Thymus (tissue), 11 donors: Measurements from ENCODE around the gene DZIP3. TPM values are rescaled to one million over a fixed set of nuclear protein-coding genes. Genes with fewer than 3 reads are reported as not detected.

Experiments
- DNase-seq, 9 donors: peaks; one replicate each; pipeline ENCODE4 v3.0.0-alpha.2; 2013; ENCODE audit warnings: low spot score in 9 of 9, low read depth in 6 of 9, missing footprints in 1 of 9
- H3K27ac ChIP-seq, 2 donors: one replicate each; pipeline ENCODE4 v1.5.1; 2013; ENCODE audit warnings: control low read depth in 1 of 2, low read depth in 1 of 2, low read length in 1 of 2, mild to moderate bottlenecking in 1 of 2, moderate library complexity in 1 of 2
- H3K27me3 ChIP-seq, 2 donors: one replicate each; pipeline ENCODE4 v1.5.1; 2013; ENCODE audit warnings: low read length in 1 of 2; ENCODE audit not compliant: control insufficient read depth in 2 of 2, insufficient read depth in 1 of 2
- H3K36me3 ChIP-seq, 2 donors: one replicate each; pipeline ENCODE4 v1.5.1; 2013; ENCODE audit warnings: low read length in 1 of 2, mild to moderate bottlenecking in 1 of 2, moderate library complexity in 1 of 2; ENCODE audit not compliant: control insufficient read depth in 2 of 2, insufficient read depth in 2 of 2
- H3K4me1 ChIP-seq, 2 donors: one replicate each; pipeline ENCODE4 v1.5.1; 2013; ENCODE audit warnings: low read length in 2 of 2; ENCODE audit not compliant: control insufficient read depth in 2 of 2, insufficient read depth in 2 of 2
- H3K4me3 ChIP-seq, 2 donors: one replicate each; pipeline ENCODE4 v1.5.1; 2013; ENCODE audit warnings: low read length in 2 of 2, control low read depth in 1 of 2, mild to moderate bottlenecking in 1 of 2
- H3K9me3 ChIP-seq, 2 donors: one replicate each; pipeline ENCODE4 v1.5.1; 2013; ENCODE audit warnings: low read length in 1 of 2, mild to moderate bottlenecking in 1 of 2; ENCODE audit not compliant: control insufficient read depth in 2 of 2, insufficient read depth in 1 of 2
- WGBS: extraction: QIAGEN DNeasy Blood & Tissue Kit; methylation state at CpG from one replicate; pipeline ENCODE4 v1.1.7; 2013; 5-methylcytosine and 5-hydroxymethylcytosine counted together
- polyA plus RNA-seq: library from polyadenylated mRNA; stranded (reverse); fragments of 200-250 nt; gene quantifications from one replicate; pipeline ENCODE4 v1.2.3, GENCODE V29; 2013
- total RNA-seq: library from RNA; stranded (reverse); fragments of 120-200 nt; gene quantifications from one replicate; pipeline ENCODE4 v1.2.4, GENCODE V29; 2013
- donor health status: healthy.

DZIP3 gene
- total and polyA plus RNA-seq, 2 donors, result 12.7 to 13.4 TPM

- Histone ChIP-seq H3K27ac (no peak overlapping the region), H3K27me3 (no peaks in the 10 kb centered on the region), H3K36me3 (no peaks in the 10 kb centered on the region), H3K4me3 (no peak overlapping the region), H3K9me3 (no peaks in the 10 kb centered on the region), H3K4me1 (no peaks in the 10 kb centered on the region)
- WGBS, result 100% methylated on average over 1 of the region's 1 CpG
- no peak for DNase-seq
Measured at GRCh38 chr3:108705045-108705444, 115.5 kb downstream of the DZIP3 start.

GRCh38 chr3:108713009-108713516 is 123.5 kb downstream of the DZIP3 start:
- H3K27ac ChIP-seq, result no peak overlapping the region
- no peak for DNase-seq
- H3K36me3 ChIP-seq, result no peaks in the 10 kb centered on the region
- H3K4me1 ChIP-seq, result peaks cover 0 to 3% of the 10 kb centered on the region in 2 donors
- no peaks in the 10 kb centered on the region for H3K27me3 ChIP-seq
- 96% methylated on average over 5 of the region's 5 CpGs for WGBS
- H3K9me3 ChIP-seq, result no peaks in the 10 kb centered on the region
- H3K4me3 ChIP-seq, result no peak overlapping the region

- H3K36me3 ChIP-seq, result no peaks in the 10 kb centered on the region
- no peak overlapping the region for H3K4me3 ChIP-seq
- peak in 3 of 9 donors; percentile 1 to 15 (median 4) for DNase-seq
Measured at GRCh38 chr3:108713816-108714215, 124.3 kb downstream of the DZIP3 start.

GRCh38 chr3:108718454-108718853 is 128.9 kb downstream of the DZIP3 start:
- 94% methylated on average over 2 of the region's 2 CpGs for WGBS
- DNase-seq, result no peak
- no peak overlapping the region for H3K4me3 ChIP-seq

More at GRCh38 chr3:108713816-108714215, 124.3 kb downstream of the DZIP3 start:
- Histone ChIP-seq H3K9me3 (no peaks in the 10 kb centered on the region), H3K4me1 (peaks cover 0 to 3% of the 10 kb centered on the region in 2 donors), H3K27ac (no peak overlapping the region), H3K27me3 (no peaks in the 10 kb centered on the region)
- WGBS, result 26% methylated on average over 3 of the region's 3 CpGs

DNA sequence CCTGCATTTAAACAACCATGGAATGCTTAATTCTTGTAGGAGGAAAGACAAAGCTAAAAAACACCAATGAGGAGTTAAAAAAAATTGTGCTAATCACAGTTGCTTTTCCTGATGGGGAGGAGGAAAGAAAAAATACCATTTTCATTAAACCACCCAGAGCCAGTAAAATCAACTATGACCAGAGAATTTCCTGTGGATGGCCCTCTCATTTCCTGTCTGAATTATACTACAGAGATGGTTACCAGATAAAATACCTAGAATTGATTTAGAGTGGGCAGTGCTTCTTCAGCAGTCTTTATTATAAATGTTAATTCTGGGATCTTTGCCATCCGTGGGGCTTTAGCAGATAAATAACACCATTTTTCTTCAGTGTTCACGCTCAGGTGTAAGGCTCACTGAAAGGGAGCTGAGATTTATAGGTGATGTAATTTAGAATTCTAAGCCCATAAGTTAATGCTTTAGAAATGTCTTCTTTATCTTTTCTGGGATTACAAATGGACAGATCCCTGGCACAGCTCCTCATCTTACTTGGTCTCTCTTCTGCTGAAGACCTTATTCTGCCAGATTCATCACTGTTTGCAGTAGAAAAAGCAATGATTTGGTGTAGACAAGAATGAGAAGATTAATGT is 129.8 kb downstream of the DZIP3 start:
- 94% methylated on average over 2 of the region's 2 CpGs for WGBS
- no peaks in the 10 kb centered on the region for H3K9me3 ChIP-seq

More at GRCh38 chr3:108718454-108718853, 128.9 kb downstream of the DZIP3 start:
- Histone ChIP-seq H3K36me3 (no peaks in the 10 kb centered on the region), H3K4me1 (peaks cover 0 to 3% of the 10 kb centered on the region in 2 donors), H3K27ac (no peak overlapping the region), H3K9me3 (no peaks in the 10 kb centered on the region), H3K27me3 (no peaks in the 10 kb centered on the region)

DNA sequence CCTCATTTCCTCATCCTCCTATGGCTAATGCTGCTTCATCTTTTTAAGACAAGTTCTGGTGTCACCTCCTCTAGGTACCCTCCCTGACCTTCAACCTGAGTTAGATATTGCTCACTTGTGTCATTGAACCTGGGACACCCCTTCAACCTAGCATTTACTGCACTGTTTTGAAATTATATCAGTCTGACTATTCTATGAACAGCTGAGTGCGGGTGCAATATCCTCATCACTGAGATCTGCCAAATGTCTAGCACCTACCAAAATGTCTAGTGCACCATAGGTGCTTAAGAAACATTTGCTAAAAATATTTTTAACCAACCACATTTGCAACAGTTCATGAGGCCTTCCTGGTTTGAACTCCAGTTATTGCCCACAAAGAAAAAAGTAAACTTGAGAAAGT is 133.2 kb downstream of the DZIP3 start:
- DNase-seq, result no peak
- Histone ChIP-seq H3K27me3 (no peaks in the 10 kb centered on the region), H3K4me3 (no peak overlapping the region), H3K27ac (no peak overlapping the region), H3K9me3 (no peaks in the 10 kb centered on the region), H3K4me1 (no peaks in the 10 kb centered on the region), H3K36me3 (no peaks in the 10 kb centered on the region)
- WGBS, result 44% methylated on average over 1 of the region's 1 CpG

More for the DNA sequence above, 129.8 kb downstream of the DZIP3 start:
- Histone ChIP-seq H3K27me3 (no peaks in the 10 kb centered on the region), H3K36me3 (no peaks in the 10 kb centered on the region), H3K4me1 (no peaks in the 10 kb centered on the region), H3K27ac (no peak overlapping the region), H3K4me3 (no peak overlapping the region)
- DNase-seq, result no peak

DNA sequence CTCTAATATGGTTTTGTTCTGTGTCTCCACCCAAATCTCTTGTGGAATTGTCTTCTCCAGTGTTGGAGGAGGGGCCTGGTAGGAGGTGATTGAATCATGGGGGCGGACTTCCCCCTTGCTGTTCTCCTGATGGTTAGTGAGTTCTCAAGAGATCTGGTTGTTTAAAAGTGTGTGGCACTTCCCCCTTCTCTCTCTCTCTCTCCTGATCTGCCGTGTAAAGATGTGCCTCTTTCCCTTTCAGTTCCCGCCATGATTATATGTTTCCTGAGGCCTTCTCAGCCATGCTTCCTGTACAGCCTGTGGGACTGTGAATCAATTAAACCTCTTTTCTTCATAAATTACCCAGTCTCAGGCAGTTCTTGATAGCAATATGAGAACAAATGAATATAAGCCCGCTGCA is 134.6 kb downstream of the DZIP3 start:
- Histone ChIP-seq H3K9me3 (no peaks in the 10 kb centered on the region), H3K36me3 (no peaks in the 10 kb centered on the region), H3K27ac (no peak overlapping the region), H3K4me1 (peaks cover 0 to 2% of the 10 kb centered on the region in 2 donors), H3K27me3 (no peaks in the 10 kb centered on the region), H3K4me3 (no peak overlapping the region)
- 88% methylated on average over 4 of the region's 4 CpGs for WGBS
- DNase-seq, result no peak

DNA sequence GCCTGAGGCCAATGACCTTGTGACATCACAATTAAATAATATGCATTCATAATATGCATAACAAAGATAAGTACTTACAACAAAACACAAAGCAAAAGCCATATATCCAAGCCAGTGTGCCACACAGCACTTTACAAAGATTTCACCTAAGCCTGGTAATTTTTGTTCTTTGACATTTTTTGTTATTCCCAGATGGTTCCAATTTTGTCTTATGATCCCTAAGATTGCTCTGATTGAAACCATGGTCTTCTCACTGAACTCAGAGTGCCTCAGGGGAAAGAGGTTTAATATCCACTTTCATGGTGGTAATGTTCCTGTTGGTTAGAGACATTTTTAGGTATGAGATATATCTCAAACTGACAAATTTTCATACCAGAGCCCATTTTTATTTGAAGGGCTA is 138.6 kb downstream of the DZIP3 start:
- Histone ChIP-seq H3K9me3 (no peaks in the 10 kb centered on the region), H3K27me3 (no peaks in the 10 kb centered on the region), H3K27ac (no peak overlapping the region), H3K4me3 (no peak overlapping the region), H3K36me3 (no peaks in the 10 kb centered on the region), H3K4me1 (peaks cover 0 to 4% of the 10 kb centered on the region in 2 donors)
- no peak for DNase-seq

DNA sequence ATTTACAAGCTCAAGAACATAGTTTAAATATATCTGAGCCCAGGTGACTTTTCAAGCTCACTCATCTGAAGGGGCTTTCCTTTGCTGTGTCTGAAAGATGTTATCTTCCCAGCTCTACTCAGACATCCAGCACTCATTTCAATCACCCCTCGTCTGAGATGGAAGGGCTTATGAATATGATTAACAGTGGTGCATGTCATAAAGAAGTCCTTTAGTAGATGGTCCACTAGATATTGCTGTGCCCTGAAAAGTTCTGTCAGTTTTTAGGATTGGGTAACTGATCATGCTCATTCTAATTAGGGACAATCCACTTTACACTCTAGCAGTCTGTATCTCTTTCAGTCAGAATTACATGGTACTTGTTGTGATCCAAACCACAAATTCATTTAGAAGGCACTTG is 139.4 kb downstream of the DZIP3 start:
- Histone ChIP-seq H3K4me1 (peaks cover 0 to 4% of the 10 kb centered on the region in 2 donors), H3K4me3 (no peak overlapping the region), H3K36me3 (no peaks in the 10 kb centered on the region), H3K27me3 (no peaks in the 10 kb centered on the region), H3K9me3 (no peaks in the 10 kb centered on the region), H3K27ac (no peak overlapping the region)
- DNase-seq, result peak in 4 of 9 donors; percentile 9 to 45 (median 15)
- 31% methylated on average over 1 of the region's 1 CpG for WGBS
